HG03558 (cell line): Measurements from ENCODE around the gene EXOC6B.
A peak's percentile ranks its signal among the peaks of the same experiment; 100 is the strongest.
"Not testable (repeated sequence)": the region's sequence is repeated elsewhere in the genome, so short reads cannot be mapped to it uniquely, and the experiment has no call there.

Source experiments
- ATAC-seq: cut with Tn5 transposase; IDR thresholded peaks from one replicate; pipeline ENCODE4 v1.9.1; 2021; ENCODE audit warnings: moderate number of reproducible peaks; ENCODE audit not compliant: unreplicated experiment; ENCODE audit errors: extremely low read depth

The EXOC6B gene

DNA sequence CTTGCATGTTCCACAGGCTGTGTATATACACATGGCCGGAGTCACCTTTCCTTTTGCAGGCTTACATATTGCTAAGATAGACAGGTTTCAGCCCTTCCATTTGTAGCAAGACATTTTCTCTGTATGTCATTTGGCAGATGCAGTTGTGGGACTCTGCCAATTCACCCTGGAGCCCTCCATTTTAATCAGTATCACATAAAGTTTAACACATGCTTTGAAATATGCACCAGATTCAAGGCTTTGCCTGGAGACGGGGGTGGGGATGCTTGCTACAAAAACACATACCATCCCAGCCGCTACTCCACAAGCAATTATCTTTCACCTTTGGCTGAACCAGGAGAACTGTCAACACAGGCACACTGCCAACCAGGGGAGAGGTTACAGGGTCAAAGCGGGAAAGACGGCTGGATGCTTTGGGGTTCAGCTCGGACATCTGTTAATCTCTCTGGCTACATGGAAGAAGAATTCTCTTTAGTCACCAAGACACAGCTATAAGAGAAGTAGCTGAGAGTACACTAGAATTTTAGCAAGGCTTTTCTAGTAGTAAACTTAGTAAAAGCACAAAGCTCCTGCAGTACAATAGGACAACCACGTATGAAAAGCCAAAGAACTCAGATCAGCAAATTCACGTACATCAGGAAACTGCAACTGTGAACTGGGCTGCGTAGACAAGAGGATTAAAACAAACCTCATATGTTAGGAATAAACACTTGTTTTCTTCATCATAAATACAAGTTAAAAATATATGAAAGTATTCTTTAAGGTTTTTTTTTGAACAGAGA, 130.9 kb downstream of the EXOC6B start:
- no peak for ATAC-seq

DNA sequence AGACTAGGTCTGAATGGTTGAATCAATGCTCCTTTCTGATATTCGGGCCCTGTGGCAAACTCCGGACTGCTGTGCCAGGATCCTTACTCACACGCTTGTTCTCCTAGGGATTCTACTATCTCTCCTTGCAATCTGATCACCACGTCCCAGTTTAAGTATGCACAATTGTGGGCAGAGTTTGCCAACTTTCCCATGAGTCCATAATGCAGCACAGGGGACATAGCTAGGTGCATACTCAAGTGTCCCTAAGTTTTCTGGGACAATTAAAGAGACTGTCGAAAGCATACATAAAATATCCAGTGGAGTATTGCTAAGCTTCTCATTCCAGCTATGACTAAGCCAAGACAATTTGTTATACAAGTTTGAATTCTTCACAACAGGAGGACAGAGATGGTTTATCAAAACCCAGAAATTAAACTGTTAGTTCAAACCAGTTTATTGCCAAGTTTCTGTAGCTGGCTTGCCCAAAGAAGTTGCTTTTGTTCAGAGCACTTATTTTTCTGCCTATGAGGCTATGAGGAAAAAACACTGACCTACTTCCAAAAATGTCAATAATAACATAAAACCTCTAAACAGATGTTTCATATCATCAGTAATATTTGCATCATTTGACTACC, 136.1 kb downstream of the EXOC6B start:
- ATAC-seq = no peak

DNA sequence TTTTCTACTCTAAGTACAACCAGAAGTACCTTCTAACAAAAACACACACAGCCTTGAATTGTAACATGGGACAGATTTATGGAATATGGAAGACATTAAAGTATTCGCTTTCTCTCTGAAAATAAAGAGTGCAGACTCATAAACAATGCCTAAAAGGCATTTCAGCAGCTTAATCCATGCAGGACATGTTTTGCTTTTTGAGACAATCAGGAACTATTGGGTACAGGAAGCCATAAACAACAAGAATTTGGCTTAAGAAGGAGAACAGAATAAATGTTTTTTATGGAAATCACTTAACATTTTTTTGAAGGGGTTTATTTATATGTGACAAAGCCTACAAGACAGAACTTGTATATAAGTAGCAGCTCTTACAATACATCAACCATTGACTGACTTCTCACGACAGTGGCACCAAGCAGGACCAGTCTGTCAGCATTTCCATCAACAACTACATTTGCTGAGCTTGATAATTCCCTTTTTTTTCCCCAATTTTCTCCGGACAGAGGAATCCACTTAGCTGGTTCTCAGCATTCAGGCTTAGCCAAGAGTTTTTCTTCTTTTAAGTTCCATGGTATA, 140.1 kb downstream of the EXOC6B start:
- ATAC-seq = no peak

DNA sequence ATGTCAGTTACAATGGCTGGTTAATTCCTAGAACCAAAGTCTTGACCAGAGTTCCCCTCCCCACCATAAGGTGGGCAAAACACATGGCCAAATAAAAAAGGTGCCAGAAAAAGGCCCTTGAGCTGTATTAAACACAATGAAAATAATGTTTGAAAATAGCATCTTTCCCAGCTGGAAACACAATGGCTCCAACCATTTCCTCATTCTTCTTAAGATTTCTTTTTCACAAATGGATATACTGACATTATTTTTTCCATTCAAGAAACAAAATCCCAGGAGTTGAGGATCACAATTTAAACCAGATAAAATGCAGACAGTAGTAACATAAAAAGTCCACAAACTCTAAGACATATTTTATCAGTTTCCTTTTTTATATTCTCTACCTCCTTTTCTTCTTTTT, 143.8 kb downstream of the EXOC6B start:
- ATAC-seq = no peak

DNA sequence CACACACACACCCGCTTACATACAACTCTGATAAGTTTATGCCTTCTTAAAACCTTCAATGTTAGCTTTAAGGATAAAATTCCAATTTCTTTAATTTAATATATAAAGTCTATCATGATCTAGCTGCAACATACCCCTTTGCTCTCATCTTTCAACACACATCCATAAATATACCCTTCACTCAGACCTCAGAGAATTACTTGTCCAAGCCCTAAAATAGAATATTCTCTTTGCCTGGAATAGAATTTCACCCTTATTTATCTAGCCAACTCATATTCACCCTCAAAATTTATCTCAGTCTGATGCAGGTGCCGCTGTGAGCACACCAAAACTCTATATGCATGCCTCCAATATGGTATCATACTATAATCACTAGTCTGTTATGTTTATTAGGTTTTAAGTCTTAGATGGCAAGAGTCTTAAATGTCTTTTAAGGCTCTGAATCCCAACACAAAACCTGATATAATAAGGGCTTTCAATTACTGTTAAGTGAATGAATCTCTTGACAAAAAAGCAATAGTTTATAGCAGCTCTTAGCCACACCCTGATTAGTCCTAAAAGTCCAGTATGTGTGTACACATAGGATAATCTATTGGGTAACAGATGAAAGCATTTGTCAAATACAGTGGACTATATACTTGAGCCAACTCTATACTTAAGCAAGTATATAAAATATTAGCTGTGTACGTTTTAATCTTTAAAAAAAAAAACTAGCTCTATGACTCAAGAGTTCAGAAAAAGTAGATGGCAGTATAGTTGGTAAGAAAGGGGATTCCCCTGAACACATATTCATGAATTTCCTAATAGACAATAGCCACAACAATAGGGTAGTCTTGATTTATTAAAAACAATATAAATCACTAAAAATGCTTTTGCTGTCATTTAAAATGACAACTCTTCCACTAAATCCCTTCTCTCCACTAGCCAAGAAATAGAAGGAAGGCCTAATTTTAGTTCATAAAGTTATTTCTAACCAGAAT, 144.5 kb downstream of the EXOC6B start:
- no peak for ATAC-seq

DNA sequence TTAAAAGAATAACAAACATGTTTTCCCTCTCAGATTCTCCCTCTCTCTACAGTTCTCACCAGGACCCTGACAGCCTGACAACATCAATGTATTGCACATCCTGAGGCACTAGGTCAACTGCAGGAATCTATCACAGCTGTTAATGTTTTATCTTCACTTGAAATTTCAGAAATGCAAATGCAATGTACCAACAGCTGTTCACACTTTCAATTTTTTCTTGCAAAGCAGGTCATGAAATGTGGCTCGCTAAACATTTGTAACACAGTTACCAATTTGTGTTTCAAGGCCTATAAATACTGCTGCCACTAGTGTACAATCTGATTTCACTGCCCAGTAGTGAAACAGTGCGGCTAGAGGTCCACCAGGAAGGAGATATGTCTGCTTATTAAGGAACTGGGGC, 147.8 kb downstream of the EXOC6B start:
- peak; percentile 68 for ATAC-seq

DNA sequence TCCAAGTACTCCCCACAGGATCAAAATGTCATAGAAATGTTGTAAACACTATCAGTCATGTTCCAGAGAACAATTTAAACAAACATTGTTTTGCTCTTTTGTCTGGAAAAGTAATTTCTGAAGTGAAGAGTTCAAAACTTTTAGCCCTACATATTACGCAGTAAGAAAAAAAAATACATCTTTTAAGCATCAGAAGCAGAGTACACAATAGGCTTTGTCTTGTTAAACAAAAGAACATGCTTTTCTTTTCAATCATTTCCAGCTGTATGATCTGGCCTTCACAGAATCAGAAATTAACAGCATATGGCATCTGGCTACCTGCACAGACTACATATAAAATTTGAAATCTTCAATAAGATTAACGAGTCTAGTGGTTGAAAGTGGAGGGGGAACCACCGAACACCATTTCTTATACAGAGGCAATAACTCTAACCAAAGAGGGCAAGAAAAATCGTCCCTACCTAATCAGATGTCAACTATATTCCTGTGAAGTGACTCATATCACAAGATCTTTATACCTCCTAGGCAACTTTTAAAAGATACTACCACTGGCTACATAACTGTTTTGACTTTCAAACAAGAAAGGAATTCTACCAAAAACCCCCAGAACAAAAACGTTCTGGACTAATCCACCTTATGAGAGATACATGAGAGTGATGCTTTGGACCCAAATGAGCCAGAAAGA, 149.3 kb downstream of the EXOC6B start:
- ATAC-seq = no peak

DNA sequence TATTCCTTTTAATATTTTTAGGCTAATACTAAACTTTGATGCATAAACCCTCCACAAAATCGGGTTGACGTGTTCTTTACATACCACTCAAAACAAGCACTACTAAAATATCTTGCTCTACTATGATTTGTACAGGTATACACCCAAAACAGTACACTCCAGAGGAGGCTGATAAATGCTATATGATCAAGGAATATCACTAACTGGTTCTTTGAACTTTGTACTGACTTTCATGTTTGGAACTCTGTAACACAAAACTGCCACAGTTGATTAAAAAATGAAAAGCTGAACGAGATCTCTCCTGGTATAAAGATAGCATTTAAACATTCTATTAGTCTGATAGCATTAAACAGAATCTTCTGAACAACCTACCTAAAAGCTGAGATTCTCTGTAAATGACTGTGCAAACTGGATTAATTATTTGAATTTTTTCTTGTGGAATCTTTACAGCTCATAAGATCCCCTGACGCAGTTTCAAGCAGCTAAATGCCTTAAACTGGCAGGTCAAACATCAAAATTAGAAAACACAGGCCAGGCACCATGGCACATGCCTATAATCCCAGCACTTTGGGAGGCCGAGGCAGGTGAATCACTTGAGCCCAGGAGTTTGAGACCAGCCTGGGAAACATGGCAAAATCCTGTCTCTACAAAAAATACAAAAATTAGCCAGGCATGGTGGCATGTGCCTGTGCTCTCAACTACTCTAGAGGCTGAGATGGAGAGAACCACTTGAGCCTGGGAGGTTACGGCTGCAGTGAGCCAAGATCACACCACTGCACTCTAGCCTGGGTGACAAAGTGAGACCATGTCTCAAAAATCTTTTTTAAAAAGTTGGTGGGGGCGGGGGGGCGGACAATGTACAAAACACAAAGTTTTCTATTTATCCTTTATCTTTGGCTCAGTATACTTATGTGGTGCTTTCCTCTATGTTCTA, 150.6 kb downstream of the EXOC6B start:
- ATAC-seq = no peak

DNA sequence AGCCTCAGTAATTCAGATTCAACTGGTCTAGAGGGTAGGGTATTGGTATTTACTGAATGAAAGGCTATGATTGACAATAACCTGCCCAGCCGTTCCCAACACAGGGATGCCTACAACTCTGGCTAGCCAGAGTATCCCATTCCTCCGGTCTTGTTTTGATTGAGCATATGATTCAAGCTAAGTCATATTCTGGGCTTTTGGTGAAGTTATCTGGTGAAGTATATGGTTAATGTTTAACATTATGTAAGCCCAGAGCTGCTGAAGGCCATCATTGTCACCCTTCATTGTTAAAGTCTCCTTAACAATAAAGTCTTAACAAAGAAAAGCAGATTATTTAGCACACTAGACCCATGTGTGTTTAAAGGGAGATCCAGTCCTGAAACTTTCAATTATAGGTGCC, 152.6 kb downstream of the EXOC6B start:
- no peak for ATAC-seq

DNA sequence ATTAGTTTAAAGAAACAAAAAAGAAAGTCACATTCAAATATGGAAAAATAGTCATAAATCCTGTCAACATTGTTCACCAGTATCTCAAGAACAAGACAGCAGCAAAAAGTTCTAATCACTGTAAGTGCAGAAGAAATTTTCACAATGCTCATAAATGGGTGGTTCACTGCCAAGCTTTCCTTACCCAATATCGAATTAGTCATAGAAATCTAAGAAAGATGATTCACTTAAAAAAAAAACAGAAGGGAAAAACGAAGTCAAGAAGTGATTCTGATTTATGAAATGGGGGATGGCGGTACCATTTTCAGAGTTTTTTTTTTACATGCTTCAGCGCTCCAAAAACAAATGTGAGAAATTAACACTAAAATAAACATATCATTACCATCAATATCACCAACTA, 156.7 kb downstream of the EXOC6B start:
- no peak for ATAC-seq

DNA sequence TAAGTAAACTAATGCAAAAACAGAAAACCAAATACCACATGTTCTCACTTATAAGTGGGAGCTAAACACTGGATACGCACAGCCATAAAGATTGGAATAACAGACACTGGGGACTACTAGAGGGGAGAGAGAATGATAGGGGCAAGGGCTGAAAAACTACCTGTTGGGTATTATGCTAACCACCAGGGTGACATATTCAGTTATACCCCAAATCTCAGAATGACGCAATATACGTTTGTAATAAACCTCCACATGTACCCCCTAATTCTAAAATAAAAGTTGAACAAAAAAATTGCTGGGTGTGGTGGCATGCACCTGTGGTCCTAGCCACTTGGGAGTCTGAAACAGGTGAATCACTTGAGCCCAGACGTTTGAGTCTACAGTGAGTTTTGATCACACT, 157.2 kb downstream of the EXOC6B start:
- ATAC-seq = no peak

DNA sequence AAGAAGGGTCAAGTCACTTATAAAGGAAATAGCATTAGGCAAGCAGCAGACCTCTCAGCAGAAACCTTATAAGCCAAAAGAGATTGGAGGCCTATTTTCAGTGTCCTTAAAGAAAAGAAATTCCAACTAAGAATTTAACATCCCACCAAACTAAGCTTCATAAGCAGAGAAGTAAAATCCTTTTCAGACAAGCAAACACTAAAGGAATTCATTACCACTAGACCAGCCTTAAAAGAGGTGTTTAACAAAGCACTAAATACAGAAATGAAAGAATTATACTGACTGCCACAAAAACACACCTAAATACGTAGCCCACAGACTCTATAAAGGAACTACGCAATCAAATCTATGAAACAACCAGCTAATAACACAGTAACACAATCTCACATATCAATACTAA, 160.4 kb downstream of the EXOC6B start:
- no peak for ATAC-seq

DNA sequence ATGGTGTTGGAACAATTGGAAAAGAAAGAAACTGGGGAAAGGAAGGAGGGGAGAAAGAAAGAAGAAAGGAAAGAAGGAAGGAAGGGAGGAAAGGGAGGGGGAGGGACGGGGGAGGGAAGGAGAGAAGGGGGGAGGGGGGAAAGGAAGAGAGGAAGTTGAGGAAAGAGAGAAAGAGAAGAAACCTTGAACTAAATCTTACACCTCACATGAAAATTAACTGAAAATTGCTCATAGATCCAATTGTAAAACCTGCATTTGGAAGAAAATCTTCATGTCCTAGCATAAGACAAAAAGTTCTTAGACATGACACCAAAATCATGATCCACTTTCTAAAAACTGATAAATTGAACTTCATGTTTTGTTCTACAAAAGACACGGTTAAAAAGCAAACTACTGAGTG, 163.8 kb downstream of the EXOC6B start:
- no peak for ATAC-seq

DNA sequence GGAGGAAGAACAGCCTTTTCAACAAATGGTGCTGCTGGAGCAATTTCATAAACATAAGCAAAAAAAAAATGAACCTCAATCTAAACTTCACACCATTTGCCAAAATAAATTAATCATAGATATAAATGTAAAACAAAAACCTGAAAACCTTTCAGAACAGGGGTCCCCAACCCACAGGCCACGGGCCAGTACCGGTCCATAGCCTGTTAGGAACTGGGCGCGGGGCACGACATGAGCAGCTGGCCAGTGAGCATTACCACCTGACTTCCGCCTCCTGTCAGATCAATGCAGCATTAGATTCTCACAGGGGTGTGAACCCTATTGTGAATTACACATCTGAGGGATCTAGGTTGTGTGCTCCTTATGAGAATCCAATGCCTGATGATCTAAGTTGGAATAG, 176.0 kb downstream of the EXOC6B start:
- ATAC-seq = no peak

DNA sequence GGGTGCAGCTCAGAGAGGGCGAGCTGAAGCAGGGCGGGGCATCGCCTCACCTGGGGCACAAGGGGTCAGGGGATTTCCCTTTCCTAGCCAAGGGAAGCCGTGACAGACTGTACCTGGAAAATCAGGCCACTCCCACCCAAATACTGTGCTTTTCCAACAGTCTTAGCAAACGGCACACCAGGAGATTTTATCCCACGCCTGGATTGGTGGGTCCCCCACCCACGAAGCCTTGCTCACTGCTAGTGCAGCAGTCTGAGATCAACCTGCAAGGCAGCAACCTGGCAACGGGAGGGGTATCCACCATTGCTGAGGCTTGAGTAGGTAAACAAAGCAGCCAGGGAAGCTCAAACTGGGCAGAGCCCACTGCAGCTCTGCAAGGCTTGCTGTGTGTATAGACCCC, 184.6 kb downstream of the EXOC6B start:
- ATAC-seq = not testable (repeated sequence)

DNA sequence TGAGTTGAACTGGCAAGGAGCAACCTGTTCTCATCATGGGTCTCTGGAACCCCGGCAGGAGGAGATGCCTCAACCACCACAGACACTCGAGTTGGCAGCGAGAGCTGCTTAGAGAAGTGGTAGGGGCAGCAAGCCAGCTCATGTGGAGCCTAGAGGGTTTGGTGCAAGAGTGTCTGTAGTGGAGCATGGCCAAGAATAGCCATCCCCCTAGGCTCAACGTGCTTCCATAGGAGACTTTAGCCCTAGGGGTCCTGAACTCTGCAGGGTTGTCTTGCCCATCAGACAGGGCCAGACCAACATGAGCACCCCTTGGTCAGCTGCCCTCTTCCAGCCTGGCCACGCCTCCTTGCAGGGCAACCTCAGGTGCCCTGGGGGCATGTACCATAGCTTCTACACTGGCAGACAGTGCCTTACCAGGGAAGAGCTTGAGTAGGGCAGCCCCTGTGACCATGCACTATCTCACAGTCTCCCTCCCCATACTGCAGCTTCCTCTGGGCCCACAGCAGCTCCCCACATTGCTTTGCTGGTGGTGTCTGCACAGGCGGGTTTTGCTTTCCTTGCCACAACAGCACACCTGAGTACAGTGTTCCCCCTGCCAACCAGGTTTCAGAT, 187.1 kb downstream of the EXOC6B start:
- ATAC-seq = no peak

DNA sequence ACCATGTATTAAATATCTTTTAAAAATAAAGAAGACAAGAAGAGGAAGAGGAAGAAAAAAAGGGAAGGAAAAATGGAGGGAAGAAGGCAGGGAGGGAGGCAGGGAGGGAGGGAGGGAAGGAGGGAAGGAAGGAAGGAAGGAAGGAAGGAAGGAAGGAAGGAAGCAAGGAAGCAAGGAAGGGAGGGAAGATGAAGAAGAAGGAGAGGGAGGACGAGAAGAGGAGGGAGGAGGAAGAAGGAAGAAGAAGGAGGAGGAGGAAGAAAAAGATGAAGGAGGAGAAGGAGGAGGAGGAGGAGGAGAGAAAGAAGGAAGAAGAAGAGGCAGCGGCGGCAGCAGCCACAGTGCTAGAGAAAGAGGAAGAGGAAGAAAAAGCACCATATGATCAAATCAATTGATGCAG, 189.6 kb downstream of the EXOC6B start:
- no peak for ATAC-seq

DNA sequence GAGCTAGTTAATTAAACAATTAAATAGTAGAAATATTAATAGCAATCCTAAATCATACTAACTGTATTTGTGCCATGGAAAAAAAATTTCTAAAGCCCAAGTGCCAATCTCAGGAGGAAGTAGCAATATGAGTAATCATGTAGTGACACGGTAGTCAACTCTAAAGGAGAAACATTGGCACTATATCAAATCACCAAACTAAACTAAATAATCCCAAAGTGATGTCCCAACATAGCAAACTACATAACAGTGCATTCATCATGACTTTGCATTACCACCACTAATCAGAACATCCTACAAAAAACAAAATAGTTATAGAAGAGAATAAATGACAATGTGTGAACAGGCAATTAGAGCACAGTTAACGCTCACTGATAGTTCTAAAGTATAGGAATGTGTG, 195.1 kb downstream of the EXOC6B start:
- no peak for ATAC-seq

DNA sequence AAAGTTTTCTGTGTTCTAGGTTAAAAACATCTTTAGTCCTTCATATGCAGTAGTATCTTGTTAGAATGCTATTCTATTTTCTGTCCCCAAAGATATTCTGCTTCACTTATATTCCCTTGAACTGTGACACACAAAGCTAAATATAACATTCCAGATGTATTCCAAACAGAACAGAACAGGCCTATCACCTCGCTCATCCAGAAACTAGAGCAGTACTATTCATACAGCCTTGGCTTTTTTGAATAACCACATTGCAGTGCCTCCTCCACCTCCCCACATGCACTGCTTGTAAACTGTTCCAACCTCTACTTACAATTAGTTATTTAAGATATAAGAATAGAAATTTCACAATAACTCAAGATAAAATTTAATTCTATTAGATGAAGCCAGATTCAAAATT, 196.8 kb downstream of the EXOC6B start:
- no peak for ATAC-seq
